A673 (cell line): ENCODE data around the gene TRAPPC2L. TPM values are rescaled to one million over a fixed set of nuclear protein-coding genes. Genes with fewer than 3 reads are reported as not detected.

Experiments
- BruUV-seq: library from RNA; stranded (reverse); fragments of 400-500 nt; replicated peaks from 2 replicates; lab custom pipeline; 2021; lab: Mats Ljungman, UMichigan
- CTCF ChIA-PET: fragments of 300-600 bp; sonication (Branson Sonifier 250); formaldehyde crosslinking; loops from one replicate; lab custom pipeline; 2022; ENCODE audit warnings: antibody characterized with exemption; lab: Charles Lee
- POLR2A ChIA-PET: fragments of 300-600 bp; sonication (Branson Sonifier 250); formaldehyde crosslinking; loops from one replicate; lab custom pipeline; 2022; ENCODE audit warnings: antibody characterized with exemption; ENCODE audit not compliant: low non-redundant PET; lab: Charles Lee
- DNase-seq: peaks from one replicate; pipeline ENCODE4 v3.0.0-alpha.2; 2015; ENCODE audit warnings: low spot score
- H3K27ac ChIP-seq: fragments of 200-600 bp; sonication (generic); 2 replicates; pipeline ENCODE4 v1.5.1; 2016; ENCODE audit warnings: mixed run types, low read depth, mild to moderate bottlenecking, mixed read lengths, antibody characterized with exemption, low read length; ENCODE audit not compliant: poor library complexity, severe bottlenecking
- H3K27me3 ChIP-seq: fragments of 200-600 bp; sonication (generic); replicated peaks from 2 replicates; pipeline ENCODE4 v1.6.1; 2017; ENCODE audit warnings: mixed run types, low read depth, mild to moderate bottlenecking, mixed read lengths, antibody characterized with exemption, low read length; ENCODE audit not compliant: insufficient read depth, poor library complexity
- H3K36me3 ChIP-seq: fragments of 200-600 bp; sonication (generic); 2 replicates; pipeline ENCODE4 v1.6.1; 2016; ENCODE audit warnings: mixed run types, mild to moderate bottlenecking, mixed read lengths, antibody characterized with exemption, low read length; ENCODE audit not compliant: insufficient read depth, poor library complexity, severe bottlenecking
- H3K4me1 ChIP-seq: fragments of 200-600 bp; sonication (generic); 2 replicates; pipeline ENCODE4 v1.6.1; 2017; ENCODE audit warnings: mixed run types, mild to moderate bottlenecking, mixed read lengths, antibody characterized with exemption, low read length; ENCODE audit not compliant: insufficient read depth, poor library complexity, severe bottlenecking
- H3K4me3 ChIP-seq: fragments of 200-600 bp; sonication (generic); 2 replicates; pipeline ENCODE4 v1.5.1; 2016; ENCODE audit warnings: low read depth, mixed run types, mild to moderate bottlenecking, mixed read lengths, low read length; ENCODE audit not compliant: poor library complexity, severe bottlenecking
- H3K9me3 ChIP-seq: fragments of 200-600 bp; sonication (generic); 2 replicates; pipeline ENCODE4 v1.6.1; 2016; ENCODE audit warnings: mixed run types, low read depth, mild to moderate bottlenecking, mixed read lengths, antibody characterized with exemption, low read length; ENCODE audit not compliant: poor library complexity, severe bottlenecking
- EZH2 ChIP-seq: fragments of 200-600 bp; sonication (generic); IDR thresholded peaks from 2 replicates; pipeline ENCODE4 v1.6.1; 2017; ENCODE audit warnings: borderline replicate concordance, low read depth, mild to moderate bottlenecking, mixed read lengths, antibody characterized with exemption, low read length; ENCODE audit not compliant: poor library complexity, severe bottlenecking
- intact Hi-C: fragments of 100-400 bp; cut with micrococcal nuclease; formaldehyde crosslinking; loops from one replicate; pipeline ENCODE4 v1.10.0; 2022; ENCODE audit not compliant: unreplicated experiment
- total RNA-seq: library from RNA; stranded (reverse); gene quantifications from 2 replicates; pipeline ENCODE4 v1.2.3, GENCODE V29; 2021
- TF ChIP-seq, protein P1 (sequence below): fragments of 300-800, 200-600 bp; sonication (generic); conservative IDR thresholded peaks from 2 replicates; pipeline ENCODE4 v1.5.1; 2017; ENCODE audit warnings: low read depth, mild to moderate bottlenecking, antibody characterized with exemption, low read length, moderate library complexity, mixed read lengths

Gene TRAPPC2L
- total RNA-seq, 1 experiment from 2014 or later: 98.6 TPM

DNA sequence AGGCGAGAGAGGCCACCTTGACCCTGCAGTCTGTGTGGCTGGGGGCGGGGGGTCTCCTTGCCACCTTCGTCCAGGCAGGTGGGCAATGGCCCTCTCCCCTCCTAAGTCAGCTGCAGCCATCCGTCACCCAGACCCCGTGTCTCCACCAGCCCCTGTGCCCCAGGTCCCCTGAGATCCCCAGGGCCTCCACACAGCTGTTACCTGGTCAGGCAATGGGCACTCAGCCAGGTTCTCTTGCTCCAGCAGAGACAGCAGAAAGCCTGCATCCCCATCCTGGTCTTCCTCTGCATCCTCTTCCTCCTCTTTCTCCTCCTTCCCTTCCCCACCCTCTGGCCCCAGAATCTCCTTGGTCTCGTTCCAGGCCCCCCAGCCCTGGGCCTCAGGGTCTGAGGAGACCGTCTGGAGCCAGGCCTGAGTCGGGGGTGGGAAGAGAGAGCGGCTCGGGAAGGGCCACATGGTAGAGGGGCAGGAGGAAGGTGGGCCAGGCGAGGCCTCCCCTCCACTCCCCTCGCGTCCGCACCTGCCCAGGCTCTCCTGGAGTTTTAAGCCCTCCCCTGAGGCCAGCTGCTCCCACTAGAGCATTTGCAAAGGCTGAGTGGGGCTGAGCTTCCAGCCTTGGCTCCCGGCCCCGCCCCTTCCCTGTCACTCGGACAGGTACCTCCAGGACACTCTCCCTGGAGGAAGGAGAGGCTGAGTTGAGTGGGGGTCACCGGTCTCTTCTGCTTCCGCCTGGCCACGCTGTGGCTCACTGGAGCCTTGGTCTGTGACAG, 9.4 kb downstream of the TRAPPC2L start, which contains the start of gene PABPN1L:
PABPN1L (minus strand) TSS at position 510 of the 770 bp plus-strand sequence; CDS start at position 456, 54 bp downstream.
- BruUV-seq: no TSS peak

DNA sequence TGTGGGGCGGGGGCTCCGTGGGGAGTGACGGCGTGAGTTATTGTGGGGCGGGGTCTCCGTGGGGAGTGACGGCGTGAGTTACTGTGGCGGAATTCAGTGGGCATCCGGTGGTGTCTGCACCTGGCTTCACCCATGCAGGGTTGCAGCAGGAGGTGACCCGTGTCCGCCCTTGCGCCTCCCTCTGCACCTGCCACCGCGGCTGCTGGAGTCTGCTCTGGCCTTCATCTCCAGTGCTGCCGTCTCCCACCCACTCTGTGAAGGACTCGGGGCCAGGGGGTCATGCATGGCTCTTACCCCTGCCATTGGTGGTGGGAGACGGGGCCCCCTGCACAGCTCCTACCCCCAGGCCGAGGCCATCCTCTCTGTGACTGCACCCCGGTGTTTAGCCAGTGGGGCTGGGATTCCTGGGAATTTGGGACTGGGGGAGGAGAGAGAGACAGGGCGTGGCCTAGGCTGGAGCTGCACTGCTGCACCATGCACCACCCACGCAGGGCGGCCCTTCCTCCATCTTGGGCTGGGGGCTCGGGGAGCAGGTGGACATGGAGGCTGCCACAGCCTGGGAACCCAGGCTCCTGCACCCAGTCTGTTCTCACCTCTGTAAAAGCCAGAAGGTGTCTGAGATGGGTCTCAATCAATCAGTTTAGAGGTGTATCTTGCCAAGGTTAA, 10.8 kb downstream of the TRAPPC2L start:
- no TSS peak for BruUV-seq
- intact Hi-C loops: no loop called here
- ChIA-PET CTCF (no interaction called here), POLR2A (no interaction called here)
- Histone ChIP-seq H3K36me3 (no peaks in the 10 kb centered on the region), H3K9me3 (no peaks in the 10 kb centered on the region), H3K27me3 (no peaks in the 10 kb centered on the region), H3K27ac (no peak overlapping the region), H3K4me1 (peaks cover 4% of the 10 kb centered on the region), H3K4me3 (no peak overlapping the region)
- DNase-seq: no peak
- TF ChIP-seq EZH2: no peak
- TF ChIP-seq, protein P1, sequence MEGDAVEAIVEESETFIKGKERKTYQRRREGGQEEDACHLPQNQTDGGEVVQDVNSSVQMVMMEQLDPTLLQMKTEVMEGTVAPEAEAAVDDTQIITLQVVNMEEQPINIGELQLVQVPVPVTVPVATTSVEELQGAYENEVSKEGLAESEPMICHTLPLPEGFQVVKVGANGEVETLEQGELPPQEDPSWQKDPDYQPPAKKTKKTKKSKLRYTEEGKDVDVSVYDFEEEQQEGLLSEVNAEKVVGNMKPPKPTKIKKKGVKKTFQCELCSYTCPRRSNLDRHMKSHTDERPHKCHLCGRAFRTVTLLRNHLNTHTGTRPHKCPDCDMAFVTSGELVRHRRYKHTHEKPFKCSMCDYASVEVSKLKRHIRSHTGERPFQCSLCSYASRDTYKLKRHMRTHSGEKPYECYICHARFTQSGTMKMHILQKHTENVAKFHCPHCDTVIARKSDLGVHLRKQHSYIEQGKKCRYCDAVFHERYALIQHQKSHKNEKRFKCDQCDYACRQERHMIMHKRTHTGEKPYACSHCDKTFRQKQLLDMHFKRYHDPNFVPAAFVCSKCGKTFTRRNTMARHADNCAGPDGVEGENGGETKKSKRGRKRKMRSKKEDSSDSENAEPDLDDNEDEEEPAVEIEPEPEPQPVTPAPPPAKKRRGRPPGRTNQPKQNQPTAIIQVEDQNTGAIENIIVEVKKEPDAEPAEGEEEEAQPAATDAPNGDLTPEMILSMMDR: no peak

More for the DNA sequence above, 9.4 kb downstream of the TRAPPC2L start, which contains the start of gene PABPN1L:
- no peaks in the 10 kb centered on the region for H3K36me3 ChIP-seq
- peaks cover 4% of the 10 kb centered on the region for H3K4me1 ChIP-seq
- CTCF ChIA-PET: no interaction called here
- H3K4me3 ChIP-seq: no peak within 1 kb of the TSS
- no peaks in the 10 kb centered on the region for H3K9me3 ChIP-seq
- DNase-seq: no peak
- POLR2A ChIA-PET: no interaction called here
- H3K27ac ChIP-seq: no peak within 1 kb of the TSS
- TF ChIP-seq EZH2: no peak
- TF ChIP-seq, protein P1: no peak
- no peaks in the 10 kb centered on the region for H3K27me3 ChIP-seq
- intact Hi-C loops: no loop called here

DNA sequence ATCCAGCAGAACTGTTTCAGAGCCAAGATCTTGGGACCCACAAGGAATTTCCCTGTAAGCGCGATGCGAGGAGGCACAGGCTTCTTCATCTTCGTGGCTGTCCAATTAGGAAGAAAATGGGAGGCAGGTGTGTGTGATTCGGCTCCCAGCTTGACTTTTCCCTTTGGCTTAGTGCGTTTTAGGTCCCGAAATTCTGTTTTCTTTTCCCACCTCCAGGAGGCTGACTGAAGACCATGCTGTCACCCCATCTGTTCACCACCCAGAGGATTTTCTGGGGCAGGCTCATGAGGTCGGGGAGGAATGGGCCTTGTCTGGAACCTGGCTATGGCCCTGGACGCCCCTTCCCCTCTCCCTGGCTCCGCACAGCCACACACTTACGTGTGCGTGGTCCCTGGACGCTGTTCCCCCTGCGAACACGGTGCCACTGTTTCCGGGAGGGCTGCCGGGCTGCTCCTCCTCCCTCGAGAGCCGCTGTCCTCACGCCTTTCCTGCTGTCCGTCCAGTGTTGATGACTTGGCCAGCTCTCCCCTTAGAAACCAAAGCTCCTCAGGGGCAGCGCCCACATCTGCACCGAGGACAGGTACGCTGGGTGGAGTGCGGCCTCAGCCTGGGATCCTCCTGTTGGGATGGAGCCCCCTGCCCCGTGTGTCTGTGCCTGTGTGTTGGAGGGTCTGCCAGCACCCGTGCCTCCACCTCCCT, 12.2 kb downstream of the TRAPPC2L start:
- Histone ChIP-seq H3K4me1 (peaks cover 4% of the 10 kb centered on the region), H3K27ac (no peak overlapping the region), H3K36me3 (no peaks in the 10 kb centered on the region), H3K27me3 (no peaks in the 10 kb centered on the region), H3K9me3 (no peaks in the 10 kb centered on the region), H3K4me3 (no peak overlapping the region)
- ChIA-PET CTCF (interaction anchor here (0.8 kb wide), 1 partner anchor 11 kb away, joined by 4 read pairs; no protein-coding TSS in a partner anchor), POLR2A (interaction anchor here (0.6 kb wide), 1 partner anchor 220 kb away, joined by 3 read pairs; no protein-coding TSS in a partner anchor)
- TF ChIP-seq, protein P1: no peak
- no peak for TF ChIP-seq EZH2
- BruUV-seq: no TSS peak
- intact Hi-C loops: no loop called here
- DNase-seq: no peak
